HG03565 (cell line): ENCODE results near the gene HOXA10.

Experiments
- ATAC-seq: cut with Tn5 transposase; IDR thresholded peaks from one replicate; pipeline ENCODE4 v1.9.1; 2021; ENCODE audit warnings: mild to moderate bottlenecking, moderate library complexity; ENCODE audit not compliant: unreplicated experiment

Gene HOXA10

DNA sequence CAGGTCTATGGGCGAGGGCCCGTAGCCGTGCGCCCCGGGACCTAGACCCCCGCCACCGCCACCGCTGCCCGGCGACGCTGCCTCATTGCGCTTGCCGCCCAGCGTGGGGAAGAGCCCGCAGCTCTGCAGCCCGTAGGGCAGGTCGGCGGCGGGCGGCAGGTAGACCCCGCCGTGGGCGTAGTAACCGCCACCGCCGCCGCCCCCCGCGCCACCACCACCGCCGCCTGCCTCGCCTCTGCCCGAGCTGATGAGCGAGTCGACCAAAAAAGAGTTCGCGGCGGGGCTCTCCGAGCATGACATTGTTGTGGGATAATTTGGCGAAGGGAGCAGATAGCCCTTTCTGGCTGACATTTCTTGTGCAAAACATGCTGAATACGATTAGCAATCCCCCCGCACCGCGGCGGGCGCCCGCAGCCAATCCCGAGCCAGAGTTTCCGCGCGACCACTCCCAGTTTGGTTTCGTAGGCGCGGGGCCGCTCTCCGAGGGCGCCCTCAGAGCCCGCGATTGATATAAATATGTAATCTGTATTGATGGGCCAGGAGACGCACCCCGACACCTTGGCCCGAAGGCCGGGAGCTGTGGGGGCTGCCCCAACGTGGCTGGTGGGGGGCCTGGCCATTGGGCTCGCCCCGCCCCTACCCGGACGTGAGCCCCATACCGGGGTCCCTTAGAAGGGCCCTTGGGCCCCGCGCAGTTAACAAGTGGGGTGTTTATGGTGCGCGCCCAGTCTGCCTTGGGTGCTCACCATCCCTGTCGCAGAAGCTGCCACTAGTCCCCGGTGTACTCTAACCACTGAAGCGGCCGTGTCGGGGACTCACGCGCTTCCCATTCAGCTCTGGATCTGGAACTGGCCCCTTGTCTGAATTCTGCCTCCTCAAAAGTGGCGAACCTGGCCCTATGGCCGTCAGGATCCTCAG lies at the start of gene HOXA10:
TSS of gene HOXA10 (minus strand) at position 365 of the 918 bp plus-strand sequence. CDS start at position 351, 14 bp downstream.
- no peak for ATAC-seq

DNA sequence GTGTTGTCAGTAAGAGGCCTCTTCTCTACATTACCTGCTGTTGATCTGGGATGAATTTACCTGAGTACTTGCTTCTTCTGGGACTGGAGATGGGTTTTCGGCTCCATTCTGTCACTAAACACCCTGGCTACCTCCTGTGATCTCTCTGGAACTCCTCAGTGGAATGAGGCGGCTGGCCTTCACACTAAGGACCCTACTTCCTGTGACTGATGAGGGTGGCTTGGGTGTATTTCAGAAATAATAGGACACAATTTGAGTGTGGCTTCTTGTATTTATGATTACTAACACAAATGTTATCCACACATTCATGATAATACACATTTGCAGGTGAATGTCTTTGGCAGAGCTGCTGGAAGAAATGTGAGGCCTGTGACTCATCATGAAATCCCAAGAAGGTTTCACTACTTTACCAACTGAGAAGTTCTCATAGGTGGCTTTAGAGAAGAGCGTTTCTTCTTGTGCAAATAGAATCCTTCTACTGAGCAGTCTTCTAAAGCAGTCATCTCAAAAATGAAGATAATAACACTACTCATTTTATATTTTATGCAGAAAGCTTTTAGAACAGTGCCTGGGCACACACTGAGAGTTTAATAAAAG lies 47.2 kb upstream of the HOXA10 start:
- no peak for ATAC-seq

DNA sequence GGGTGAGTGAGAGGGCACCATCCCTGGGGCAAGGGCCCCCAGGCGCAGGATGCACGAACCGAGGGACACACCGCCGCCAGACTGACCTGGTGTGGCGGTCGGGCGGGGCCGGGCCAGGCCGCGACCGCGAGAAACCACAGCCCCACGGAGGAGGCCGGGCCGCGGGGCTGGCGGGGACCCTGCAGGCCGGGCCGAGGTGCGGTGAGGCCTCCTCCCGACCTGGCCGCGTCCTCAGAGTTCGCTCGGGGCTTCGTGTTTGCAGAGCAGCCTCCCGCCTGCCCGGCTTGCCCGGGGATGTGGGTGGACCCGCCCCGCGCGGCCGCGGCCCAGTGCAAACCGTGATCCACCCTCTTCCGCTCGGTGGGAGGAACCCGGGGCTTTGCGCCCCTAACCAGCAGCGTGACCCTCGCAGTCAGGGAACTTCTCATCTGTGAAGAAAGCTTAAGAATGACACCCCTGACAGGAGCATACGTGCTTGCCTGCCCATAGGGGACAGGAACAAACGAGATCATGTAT lies 46.4 kb upstream of the HOXA10 start:
- ATAC-seq: no peak

DNA sequence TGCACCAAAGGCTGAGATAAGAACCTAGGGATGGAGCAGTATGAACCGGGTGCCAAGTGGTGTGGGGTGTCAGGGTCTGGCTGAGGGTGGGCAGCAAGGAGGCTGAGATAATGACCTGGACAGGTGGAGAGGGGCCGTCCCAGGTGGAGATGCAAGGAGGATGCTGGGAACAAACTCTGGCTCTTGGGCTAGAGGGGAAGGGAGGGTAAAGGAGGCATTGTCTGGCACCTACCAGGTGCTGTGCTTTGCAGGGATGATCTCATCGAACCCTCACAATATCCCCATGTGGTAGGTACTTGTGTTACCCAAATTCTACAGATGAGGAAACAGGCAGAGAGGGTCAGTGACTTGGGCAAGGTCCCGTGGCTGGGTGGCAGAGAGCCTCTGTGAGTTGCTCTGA lies 45.7 kb upstream of the HOXA10 start:
- ATAC-seq: no peak

DNA sequence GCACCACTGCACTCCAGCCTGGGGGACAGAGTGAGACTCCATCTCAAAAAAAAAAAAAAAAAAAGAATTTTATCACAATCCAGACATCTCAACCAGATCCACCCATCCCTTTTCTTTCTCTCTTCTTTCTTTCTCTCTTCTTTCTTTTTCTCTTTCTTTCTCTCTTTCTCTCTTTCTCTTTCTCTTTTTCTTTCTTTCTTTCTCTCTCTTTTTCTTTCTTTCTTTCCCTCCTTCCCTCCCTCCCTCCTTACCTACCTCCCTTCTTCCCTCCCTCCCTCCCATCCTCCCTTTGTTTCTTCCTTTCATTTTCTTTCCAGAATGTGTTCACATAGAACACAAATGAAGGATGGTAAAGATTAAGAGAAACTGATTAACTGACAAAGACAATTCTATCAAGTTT lies 43.8 kb upstream of the HOXA10 start:
- ATAC-seq: no peak

DNA sequence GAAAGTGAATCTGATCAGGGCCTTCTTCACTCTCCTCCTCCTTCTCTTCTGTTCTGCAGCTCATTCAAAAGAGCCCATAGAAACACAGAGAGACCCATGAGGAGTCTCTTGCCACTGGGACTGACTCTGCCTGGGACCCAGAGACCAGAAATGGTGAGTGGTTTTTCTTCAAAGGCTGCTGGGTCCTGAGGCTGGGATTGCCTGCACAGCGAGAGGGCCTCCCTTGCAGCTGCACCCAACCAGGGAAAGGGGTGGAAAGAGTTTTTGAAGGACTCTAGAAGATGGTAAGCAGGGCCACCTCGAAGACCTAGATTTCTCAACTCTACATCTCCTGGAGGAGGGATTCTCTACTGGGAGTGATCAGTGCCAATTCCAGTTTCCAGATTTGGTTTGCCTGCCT lies 41.2 kb upstream of the HOXA10 start:
- ATAC-seq: no peak

DNA sequence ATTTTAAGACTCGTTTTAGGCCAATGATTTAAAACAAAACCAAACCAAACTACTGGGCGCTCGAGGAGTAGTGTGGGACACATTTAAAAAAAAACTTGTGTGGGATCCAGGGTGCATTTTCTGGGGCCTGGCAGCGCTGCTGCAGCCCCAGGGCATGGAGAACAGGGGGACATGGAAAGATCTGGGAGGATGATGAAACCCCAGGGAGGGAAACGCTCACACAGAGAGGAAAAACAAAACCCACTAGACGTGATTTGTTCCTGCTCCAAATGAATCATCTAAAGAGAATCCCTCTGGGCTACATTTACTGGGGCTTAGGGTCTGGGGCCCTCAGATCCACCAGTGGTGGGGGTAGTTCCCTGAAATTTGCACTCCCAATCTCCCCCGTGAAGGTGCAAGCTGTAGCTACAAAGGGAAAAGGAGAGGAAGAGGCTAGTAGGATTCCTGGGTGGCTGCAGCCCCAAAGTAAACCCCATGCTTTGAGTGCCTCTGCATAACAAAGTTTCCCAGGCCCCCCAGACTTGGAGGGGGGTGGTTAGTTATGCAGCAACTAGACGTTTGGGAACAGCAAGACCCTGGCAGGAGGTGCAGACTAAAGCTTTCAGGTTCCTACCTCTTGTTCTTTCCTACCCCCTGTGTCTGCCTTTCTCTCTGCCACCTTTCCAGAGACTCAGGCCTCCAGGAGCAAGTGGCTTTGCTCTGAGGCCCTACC lies 40.3 kb upstream of the HOXA10 start:
- ATAC-seq: no peak

DNA sequence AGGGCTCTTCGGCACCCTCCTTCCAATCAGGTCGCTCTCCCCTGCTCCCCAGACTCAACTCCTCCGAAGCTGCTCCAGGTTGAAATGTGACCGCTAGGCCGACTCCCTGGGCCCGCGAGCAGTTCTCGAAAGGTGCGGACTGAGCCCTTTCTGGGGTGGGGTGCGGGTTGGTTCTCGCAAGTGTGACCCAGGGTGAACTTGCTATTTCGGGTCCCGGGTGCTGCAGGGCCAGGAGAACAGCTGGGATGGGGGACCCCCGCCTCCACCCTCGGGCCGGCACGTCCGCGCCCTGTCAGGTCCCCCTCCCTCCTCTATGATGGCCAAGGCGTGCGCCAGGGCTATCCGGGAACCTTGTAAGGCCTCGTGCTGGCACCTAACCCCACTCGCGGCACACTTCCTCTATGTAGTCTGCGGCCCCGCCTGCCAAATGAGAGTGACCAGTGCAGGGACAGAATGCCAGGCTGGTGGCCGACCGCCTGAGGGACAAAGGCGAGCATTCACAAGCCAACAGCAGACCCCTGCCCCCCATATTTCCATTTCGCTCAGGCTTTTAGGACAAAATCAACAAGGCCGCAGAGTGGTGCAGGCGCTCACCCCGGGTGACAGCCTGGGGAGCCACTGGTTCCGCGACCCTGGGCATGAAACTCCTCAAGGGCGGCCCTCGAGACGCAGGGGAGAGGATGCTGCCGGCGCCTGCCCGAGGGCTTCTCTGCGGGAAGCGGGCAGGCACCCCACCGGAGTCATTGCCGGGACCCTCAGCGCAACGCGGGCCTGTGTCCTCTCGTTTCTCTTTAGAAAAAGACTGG lies 39.5 kb upstream of the HOXA10 start:
- ATAC-seq: no peak

DNA sequence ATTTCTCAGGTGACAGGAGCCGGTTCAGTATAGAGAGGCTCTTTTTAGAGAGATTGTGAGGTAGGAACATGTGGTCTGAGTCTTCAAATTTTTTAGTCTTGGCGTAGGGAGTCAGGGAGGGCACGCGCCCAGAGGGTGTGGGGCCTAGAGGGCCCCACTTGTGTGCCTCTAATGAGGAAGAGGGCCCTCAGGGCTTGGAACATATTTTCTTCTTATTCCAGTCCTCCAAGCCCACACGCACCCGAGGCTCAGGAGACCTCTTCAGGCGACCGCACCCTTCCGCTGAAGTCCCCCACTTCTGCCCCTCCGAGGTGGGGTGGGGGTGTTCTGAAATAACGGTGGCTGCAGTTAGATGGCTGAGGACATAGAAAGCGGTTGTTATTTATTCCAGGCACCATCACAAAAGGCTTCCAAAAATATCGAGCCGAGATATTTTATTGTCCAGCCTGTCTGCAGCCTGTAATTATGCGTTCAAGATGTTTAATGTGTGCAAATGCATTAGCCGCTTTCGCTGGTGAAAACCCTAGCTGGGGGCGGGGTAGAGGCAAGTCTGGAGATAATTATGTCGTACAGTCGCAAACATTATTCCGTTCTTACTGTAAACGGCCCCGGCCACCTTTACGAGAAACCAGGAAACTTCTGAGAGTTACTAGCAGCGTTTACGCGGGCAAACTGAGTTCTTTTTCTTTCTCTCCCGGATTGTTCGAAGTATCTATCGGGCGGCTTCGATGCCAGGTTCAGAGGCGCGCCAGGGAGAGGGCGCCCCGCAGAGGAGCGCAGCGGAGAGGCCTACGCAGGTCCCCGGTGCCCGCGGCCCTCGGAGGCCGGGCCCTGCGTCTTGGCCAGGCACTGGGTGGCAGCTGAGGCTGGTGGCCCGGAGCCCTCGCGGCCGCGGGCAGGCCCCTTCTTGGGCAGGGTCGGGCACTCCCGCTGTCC lies 38.6 kb upstream of the HOXA10 start:
- no peak for ATAC-seq

DNA sequence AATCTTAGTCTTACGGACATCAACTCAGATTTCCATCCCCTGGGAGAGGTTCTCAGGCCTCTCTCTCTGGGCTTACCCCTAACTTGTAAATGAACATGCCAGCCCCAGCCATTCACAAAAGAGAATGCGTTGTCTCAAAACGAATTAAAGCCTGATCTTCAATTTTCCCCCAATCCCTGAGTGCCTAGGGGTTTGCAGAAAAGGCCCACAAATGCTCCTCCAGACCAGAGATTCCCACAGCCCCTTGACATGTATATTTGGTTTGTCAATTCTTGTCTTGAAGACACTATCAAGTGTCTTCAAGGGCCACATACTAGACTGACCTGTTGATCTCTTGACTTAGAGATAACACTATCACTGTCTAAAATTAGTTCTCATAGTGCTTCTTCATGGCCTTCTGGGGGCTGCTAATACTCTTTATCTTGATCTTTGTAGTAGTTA lies 37.7 kb upstream of the HOXA10 start:
- no peak for ATAC-seq

DNA sequence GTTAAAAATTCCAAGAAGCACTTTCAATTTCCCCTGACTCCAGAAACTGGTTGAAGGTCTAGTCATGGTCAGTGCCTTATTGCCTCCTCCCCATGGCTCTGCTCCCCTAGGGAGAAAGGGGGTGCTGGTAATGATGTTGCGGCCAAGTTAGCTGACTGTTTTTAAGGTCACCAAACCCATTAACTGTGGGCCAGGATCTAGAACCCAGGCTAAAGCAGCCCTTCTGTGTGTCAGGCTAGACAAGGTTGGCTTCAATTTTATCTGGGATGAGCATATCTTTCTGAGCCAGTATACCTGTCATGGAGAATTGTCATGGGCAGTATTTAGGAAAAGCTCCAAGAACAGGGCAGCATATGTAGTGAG lies 36.9 kb upstream of the HOXA10 start:
- ATAC-seq: no peak

DNA sequence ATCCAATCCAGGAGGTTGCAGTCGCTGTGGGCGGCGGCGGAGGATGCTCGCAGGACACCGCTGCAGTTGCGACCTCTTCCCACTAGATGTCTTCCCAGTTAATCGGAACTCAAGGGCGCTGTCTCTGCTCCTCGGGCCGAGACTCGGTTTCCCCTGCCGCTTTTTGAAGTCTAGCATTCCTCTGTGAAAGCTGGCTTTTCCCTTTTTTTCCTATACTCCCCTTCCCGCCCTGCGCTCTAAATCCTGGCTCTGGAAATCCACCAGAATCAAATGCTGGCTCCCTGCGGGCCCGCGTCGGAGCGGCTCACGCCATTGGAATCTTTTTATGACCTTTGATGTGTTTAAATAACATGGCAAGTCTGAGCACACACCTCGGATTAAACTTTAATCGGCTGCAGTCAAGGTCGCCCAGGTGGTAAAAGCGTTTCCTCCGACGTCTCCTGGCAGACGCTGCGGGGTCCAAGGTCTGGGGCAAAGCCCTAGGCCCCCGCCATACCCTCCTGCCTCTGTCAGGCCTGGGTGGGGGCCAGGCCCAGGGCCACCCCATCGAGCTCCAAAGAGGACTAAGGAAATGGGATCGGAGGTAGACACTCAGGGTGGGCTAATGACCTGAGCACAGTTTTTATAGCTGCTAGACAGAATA lies 36.4 kb upstream of the HOXA10 start:
- no peak for ATAC-seq

DNA sequence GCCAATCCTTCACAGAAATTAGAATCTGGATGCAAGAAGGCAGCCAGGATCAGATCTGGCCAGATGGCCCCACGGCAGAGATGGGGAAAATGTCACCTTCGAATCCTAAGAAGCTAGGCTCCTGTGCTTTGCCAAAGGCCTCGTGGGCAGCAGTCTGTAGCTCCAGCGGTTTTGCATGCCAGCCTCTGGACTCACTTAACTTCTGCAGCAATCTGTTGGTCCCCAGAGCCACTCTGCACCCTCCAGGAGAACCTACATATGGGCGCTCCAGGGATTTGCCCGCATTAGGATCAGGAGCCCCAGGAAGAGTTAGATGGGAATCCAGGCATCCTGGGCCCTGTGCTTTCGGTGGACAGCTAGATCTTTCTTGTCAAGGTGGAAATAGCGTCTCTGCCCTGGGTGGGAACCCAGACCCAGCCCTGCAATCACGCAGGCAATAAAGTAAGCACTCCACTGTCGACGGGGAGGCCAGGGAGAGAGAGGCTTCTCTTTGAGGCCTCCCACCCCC lies 35.9 kb upstream of the HOXA10 start:
- no peak for ATAC-seq

DNA sequence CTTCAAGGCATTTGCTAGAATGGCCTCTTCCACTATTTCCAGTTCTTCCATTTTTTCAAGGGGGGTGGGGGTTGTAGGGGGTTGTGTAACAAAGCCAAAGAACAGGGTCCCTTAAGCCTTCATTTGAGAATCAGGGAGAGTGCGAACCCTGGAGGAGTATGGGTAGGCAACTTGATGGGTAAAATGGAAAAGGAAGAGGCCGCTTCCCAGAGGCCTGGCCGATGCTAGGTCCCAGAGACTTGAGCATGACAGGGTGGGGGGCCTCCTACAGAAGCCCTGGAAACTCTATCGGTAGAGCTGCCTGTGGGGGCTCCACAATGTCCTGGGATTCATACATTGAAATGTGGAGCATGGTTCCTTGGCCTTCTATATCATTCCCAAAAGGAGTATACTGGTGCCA lies 34.9 kb upstream of the HOXA10 start:
- no peak for ATAC-seq

DNA sequence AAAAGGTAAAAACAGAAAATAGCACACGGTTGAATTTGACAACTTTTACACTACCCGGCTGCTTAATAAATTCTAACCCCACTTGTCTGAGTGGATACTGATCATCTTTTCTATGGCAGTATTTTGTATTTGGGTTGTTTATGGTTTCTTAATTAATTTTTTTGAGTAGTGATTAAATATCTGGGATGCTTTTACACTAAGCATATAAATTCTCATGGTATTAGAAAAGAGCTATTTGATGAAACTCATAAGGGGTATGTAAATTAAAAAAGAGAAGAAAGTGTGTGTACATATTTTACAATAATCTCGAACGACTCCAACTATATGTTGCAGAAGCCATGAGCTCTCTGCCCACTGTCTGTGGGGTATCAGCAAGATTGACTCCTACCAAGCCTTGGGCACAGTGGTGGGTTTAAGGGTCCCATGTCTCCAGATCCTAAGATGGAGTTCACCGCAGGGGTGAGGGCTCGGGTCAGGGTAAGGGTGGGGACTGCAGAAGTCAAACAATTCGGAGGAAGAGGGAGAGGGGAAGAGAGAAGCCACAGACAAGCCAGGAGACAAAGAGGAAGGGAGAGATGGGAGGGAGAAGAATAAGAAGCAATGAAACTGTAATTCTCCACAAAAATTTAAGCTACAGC lies 33.3 kb upstream of the HOXA10 start:
- no peak for ATAC-seq

DNA sequence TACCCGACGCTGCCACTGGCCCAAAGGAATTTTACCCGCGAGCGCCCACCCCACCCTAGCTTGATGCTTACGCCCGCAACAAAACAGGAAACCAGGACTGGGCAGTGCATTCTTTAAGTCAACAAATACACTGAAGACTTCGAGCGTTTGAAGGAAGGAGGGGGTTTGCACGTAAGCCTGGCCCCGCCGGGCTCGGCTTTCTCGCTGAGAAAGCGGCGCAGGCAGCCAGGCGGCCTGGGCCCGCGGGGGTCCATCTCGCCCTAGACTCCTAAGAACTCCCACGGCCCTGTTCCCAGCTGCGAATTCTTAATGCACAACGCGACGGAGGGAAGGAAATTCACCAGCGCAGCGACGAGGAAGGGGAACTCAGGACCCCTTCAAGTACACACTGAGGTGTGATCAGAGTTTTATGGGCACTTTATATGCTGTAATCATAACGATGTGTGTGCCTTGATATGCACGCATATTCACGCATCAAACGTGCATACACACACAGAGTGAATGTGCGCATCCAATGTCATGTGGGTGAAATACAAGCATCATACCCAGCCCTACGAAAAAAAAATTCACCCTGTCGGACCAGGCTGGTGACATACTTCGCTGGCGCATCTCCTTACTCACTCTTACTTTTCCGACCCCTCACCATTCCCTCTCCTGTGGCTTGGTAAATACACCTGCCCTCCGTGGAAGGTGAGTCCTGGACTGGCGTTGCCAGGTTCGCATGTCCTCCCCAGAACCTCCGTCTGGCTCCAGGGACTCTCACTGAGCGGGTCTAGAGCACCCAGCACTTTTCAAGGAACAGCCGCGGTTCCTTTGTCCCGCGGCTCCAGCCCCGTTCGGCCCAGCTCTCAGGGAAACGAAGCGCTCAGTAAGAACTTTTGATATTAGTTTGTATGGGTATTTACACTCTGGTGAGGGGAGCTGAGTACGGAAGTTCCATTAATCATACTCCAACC lies 31.5 kb upstream of the HOXA10 start:
- no peak for ATAC-seq

DNA sequence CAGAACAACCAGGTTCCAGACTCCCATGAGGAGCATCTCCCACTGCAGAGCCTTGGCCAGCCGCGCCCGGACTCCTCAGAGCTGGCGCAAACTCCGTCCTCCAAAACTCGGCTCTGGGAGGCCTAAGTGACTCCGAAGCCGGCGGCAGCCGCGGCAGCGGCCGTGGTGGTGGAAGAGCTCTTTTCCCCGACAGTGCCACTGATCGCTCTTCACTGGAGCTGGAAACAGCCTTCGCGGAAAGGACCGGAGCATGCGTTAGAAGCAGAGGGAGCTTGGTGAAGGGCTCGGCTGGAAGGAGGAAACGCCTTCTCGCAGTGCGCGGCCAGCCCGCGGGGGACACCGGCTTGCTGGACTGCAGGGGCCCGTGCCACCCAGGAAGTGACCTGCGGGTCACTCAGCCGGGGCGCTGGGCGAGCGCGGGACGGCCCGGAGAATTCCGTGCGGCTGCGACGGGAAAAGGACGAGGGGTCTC lies 30.8 kb upstream of the HOXA10 start:
- no peak for ATAC-seq
